ENCODE data around the gene BCOR. TPM values are rescaled to one million over a fixed set of nuclear protein-coding genes. Genes with fewer than 3 reads are reported as not detected.

BCOR gene
- total and polyA plus RNA-seq, 2 donors (not counting 1 experiment from before 2014, with no cell fraction given): 3.0 to 5.8 TPM

DNA sequence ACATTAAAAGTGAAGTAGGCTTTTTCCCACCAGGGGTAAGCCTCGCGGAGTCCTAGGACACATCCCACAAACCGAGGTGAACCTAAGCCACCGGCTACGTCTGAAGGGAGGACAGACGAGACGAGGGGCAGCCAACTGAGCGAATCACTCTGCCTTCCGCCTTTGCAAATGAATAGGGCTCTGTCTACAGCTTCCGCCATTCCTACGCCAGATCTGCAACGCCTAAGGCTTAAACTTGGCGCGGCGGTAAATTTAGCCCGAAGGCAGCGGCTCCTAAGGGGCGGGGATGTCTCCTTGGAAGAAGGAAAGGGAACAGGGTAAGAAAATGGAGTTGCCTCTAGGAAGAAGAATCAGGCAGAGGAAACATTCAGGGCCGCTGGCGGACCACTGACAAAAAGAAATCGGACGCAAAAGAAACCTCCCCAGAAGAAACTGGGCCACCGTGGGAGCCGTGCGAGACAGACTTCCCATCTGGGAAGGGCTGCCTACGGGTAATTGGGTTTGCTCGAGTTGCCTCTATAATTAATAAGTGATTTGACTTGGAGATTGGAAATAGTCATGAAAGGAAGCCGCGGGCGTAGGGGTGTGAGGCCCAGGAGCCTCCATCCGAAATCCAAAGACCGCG is 90.5 kb downstream of the BCOR start:
- Histone ChIP-seq H3K9me3 (ENCODE audit: control insufficient read depth, insufficient read depth, low read depth, low read length) (no peaks in the 10 kb centered on the region), H3K4me1 (ENCODE audit: control insufficient read depth, extremely low read depth, insufficient read depth, low read length) (peaks cover 5% of the 10 kb centered on the region), H3K9ac (ENCODE audit: insufficient read depth, low read length) (no peak overlapping the region), H4K20me1 (ENCODE audit: control insufficient read depth, extremely low read depth, insufficient read depth, low read length) (no peaks in the 10 kb centered on the region), H2AFZ (ENCODE audit: low read length) (no peak overlapping the region), H3K4me3 (replicated peaks in 1 of 4; ENCODE audit: control extremely low read depth in 1 of 4, insufficient read depth in 1 of 4, low read depth in 3 of 4, low read length in 4 of 4) (no peak overlapping the region), H3K4me2 (ENCODE audit: extremely low read depth, insufficient read depth, low read length) (no peak overlapping the region), H3K36me3 (ENCODE audit: control insufficient read depth, insufficient read depth, low read length) (no peaks in the 10 kb centered on the region), H3K27ac (ENCODE audit: insufficient read depth, low read length) (no peak overlapping the region), H3K27me3 (ENCODE audit: control insufficient read depth, insufficient read depth, low read length) (no peaks in the 10 kb centered on the region), H3K79me2 (ENCODE audit: control insufficient read depth, insufficient read depth, low read length) (no peaks in the 10 kb centered on the region)
- TF ChIP-seq, protein P1, sequence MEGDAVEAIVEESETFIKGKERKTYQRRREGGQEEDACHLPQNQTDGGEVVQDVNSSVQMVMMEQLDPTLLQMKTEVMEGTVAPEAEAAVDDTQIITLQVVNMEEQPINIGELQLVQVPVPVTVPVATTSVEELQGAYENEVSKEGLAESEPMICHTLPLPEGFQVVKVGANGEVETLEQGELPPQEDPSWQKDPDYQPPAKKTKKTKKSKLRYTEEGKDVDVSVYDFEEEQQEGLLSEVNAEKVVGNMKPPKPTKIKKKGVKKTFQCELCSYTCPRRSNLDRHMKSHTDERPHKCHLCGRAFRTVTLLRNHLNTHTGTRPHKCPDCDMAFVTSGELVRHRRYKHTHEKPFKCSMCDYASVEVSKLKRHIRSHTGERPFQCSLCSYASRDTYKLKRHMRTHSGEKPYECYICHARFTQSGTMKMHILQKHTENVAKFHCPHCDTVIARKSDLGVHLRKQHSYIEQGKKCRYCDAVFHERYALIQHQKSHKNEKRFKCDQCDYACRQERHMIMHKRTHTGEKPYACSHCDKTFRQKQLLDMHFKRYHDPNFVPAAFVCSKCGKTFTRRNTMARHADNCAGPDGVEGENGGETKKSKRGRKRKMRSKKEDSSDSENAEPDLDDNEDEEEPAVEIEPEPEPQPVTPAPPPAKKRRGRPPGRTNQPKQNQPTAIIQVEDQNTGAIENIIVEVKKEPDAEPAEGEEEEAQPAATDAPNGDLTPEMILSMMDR (conservative IDR thresholded peaks at IDR 0.05 in 1 of 2, IDR thresholded peaks at IDR 0.05 in 1 of 2; ENCODE audit: low read depth in 1 of 2, low read length in 2 of 2): no peak
- no peak for TF ChIP-seq EZH2 (IDR thresholded peaks at IDR 0.05; ENCODE audit: low read length, missing control alignments)
- DNase-seq (ENCODE audit: low read depth in 2 of 2): no peak

DNA sequence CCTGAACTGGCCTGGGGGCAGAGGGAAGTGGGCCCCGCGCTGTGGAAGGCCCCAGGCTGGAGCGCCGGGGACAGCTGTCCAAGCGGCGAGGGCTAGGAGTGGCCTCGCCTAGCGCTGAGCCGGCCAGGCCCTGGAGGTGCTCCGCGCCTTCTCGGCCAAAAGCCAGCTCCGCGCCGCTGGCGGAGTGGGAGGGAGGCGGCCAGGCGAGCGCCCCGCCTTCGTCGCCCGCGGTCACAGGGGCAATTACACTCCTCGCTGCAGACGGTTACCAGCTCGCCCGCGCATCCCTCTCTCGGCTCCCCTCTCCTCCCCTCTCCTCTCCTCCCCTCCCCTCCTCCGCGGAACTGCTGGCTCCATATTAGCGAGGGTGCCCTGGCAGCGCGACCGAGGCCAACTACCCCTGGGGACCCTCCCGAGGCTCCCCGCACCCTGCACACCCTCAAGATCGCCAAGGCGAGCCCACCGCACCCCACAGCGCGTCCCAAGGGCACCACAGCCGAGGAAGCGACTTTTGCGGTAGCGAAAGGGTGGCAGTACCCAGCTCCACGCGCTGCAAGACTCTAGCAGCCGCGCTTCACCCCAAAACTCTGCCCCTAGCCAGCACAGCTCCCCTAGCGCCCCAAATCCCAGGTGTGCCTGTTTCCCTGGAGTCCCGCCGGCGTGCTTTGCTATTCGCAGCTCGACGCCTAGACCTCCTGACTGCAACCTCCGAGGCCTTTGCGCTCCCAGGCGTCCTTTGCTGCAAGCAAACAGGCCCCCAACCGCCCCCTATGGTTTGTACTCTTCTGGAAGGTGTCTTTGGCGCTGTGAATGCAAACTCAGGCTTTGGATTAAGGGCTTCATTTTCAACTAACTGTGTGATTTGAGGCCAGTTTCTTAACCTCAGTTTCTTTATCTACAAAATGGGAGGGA is 91.4 kb downstream of the BCOR start:
- TF ChIP-seq, protein P1 (conservative IDR thresholded peaks at IDR 0.05 in 1 of 2, IDR thresholded peaks at IDR 0.05 in 1 of 2; ENCODE audit: low read depth in 1 of 2, low read length in 2 of 2): no peak
- TF ChIP-seq EZH2 (IDR thresholded peaks at IDR 0.05; ENCODE audit: low read length, missing control alignments): no peak
- H3K9me3 ChIP-seq (ENCODE audit: control insufficient read depth, insufficient read depth, low read depth, low read length): no peaks in the 10 kb centered on the region
- H3K27ac ChIP-seq (ENCODE audit: insufficient read depth, low read length): no peak overlapping the region
- H3K27me3 ChIP-seq (ENCODE audit: control insufficient read depth, insufficient read depth, low read length): no peaks in the 10 kb centered on the region
- no peaks in the 10 kb centered on the region for H3K36me3 ChIP-seq (ENCODE audit: control insufficient read depth, insufficient read depth, low read length)
- H3K4me2 ChIP-seq (ENCODE audit: extremely low read depth, insufficient read depth, low read length): no peak overlapping the region
- H3K79me2 ChIP-seq (ENCODE audit: control insufficient read depth, insufficient read depth, low read length): no peaks in the 10 kb centered on the region
- H3K9ac ChIP-seq (ENCODE audit: insufficient read depth, low read length): no peak overlapping the region
- no peaks in the 10 kb centered on the region for H4K20me1 ChIP-seq (ENCODE audit: control insufficient read depth, extremely low read depth, insufficient read depth, low read length)
- H3K4me1 ChIP-seq (ENCODE audit: control insufficient read depth, extremely low read depth, insufficient read depth, low read length): no peaks in the 10 kb centered on the region
- DNase-seq (ENCODE audit: low read depth in 2 of 2): peak in 1 of 2 donors; percentile 16
- H3K4me3 ChIP-seq (replicated peaks in 1 of 4; ENCODE audit: control extremely low read depth in 1 of 4, insufficient read depth in 1 of 4, low read depth in 3 of 4, low read length in 4 of 4): no peak overlapping the region
- H2AFZ ChIP-seq (ENCODE audit: low read length): no peak overlapping the region

DNA sequence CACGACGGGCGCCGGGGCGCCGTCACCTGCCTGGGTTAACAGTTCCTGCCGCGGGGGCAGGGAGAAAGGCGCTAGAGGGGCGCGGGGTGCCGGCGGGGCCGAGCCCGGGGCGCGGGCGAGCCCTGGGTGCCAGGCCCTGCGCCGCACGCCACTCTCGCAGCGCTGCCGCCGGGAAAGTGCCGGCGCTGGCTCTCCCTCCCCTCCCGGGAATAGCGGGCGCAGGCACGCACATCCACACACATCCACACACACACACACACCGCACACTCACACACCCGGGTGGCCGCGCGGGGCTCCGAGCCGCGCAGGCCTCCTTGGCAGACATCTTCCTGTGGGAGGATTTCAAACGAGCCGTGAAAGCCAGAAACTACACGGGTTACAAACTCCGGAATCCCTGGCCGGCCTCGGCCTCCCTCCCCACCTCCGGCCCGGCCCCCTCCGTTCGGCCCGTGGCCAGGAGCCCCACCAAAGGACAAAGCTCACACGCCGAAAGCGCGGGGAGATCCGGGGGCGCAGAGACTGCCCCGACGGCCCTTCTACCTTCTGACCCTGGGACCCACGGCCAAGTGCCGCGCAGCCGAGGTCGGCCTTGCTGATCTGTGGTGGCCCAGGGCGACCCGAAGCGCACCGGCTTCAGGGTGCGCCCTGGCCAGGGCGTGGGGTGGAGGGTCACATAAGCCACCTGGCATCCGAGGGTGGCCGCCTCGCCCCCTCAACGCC is 92.3 kb downstream of the BCOR start:
- H3K4me1 ChIP-seq (ENCODE audit: control insufficient read depth, extremely low read depth, insufficient read depth, low read length): no peaks in the 10 kb centered on the region
- TF ChIP-seq EZH2 (IDR thresholded peaks at IDR 0.05; ENCODE audit: low read length, missing control alignments): no peak
- TF ChIP-seq, protein P1 (conservative IDR thresholded peaks at IDR 0.05 in 1 of 2, IDR thresholded peaks at IDR 0.05 in 1 of 2; ENCODE audit: low read depth in 1 of 2, low read length in 2 of 2): no peak
- no peaks in the 10 kb centered on the region for H3K9me3 ChIP-seq (ENCODE audit: control insufficient read depth, insufficient read depth, low read depth, low read length)
- H3K36me3 ChIP-seq (ENCODE audit: control insufficient read depth, insufficient read depth, low read length): no peaks in the 10 kb centered on the region
- H3K79me2 ChIP-seq (ENCODE audit: control insufficient read depth, insufficient read depth, low read length): no peaks in the 10 kb centered on the region
- no peak overlapping the region for H3K9ac ChIP-seq (ENCODE audit: insufficient read depth, low read length)
- H3K27me3 ChIP-seq (ENCODE audit: control insufficient read depth, insufficient read depth, low read length): no peaks in the 10 kb centered on the region
- no peaks in the 10 kb centered on the region for H4K20me1 ChIP-seq (ENCODE audit: control insufficient read depth, extremely low read depth, insufficient read depth, low read length)
- no peak overlapping the region for H2AFZ ChIP-seq (ENCODE audit: low read length)
- no peak overlapping the region for H3K4me2 ChIP-seq (ENCODE audit: extremely low read depth, insufficient read depth, low read length)
- DNase-seq (ENCODE audit: low read depth in 2 of 2): no peak
- no peak overlapping the region for H3K27ac ChIP-seq (ENCODE audit: insufficient read depth, low read length)
- H3K4me3 ChIP-seq (replicated peaks in 1 of 4; ENCODE audit: control extremely low read depth in 1 of 4, insufficient read depth in 1 of 4, low read depth in 3 of 4, low read length in 4 of 4): no peak overlapping the region

Data from fibroblast of lung (primary cell).